KG1 (cell line): ENCODE data around the gene CSRP1.

Source experiments
- DNase-seq: peaks from one replicate; lab custom pipeline; 2025; lab: John Stamatoyannopoulos, UW

CSRP1 gene

DNA sequence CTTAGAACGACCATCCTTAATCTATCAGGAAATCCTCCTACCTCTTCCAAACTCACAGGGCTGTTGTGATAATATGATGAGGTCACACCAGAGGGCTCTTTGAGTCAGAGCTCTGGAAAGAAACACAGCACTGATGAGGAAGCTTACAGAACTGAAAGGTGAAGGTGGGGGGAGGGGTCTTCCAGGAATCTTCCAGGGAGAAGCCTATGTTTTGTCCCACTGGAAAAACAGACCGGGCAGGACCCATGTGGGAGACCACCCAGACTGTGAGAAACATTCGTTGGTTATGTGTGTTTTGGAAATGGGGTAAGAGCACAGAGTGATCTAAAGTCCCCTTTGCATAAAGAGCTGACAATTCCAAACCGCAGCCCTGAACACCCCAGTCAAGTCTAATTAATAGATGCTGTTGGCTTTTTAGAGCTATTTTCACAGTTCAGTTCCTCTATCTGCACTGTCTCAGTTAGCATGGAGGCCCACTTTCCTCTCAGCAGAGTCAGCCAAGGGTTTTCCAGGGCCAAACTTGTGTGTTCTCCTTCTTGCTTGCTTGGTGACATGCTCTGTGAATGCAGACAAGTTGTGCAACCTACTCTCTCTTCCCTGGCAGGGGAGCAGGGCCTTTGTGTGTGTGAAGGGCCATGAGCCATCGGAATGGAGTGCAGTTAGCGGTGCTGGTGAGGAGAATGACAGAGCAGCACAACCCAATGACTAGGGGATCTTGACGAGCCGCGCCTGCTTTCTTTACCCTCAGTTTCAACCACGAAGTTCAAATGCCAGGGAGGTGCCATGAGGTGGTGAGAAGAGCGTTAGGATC is 50.2 kb downstream of the CSRP1 start:
- no peak for DNase-seq

DNA sequence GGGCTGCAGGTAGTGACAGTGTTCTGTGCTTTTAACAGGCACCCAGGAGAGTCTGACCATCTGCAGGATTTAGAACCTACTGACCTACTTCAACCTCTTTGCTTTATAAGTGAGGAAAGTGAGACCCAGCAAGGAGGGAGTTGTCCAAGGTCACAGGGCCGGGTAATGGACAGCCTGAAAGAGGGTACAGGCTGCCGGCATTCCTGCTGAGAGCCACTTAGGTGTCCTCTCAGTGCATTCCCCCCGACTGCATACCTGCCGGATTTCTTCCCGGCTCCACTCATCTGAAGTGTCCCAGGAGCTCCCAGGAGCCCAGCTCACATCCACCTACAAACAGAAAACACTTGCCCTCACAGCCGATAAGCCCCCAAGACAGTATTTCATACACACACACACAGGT is 51.8 kb downstream of the CSRP1 start:
- no peak for DNase-seq

DNA sequence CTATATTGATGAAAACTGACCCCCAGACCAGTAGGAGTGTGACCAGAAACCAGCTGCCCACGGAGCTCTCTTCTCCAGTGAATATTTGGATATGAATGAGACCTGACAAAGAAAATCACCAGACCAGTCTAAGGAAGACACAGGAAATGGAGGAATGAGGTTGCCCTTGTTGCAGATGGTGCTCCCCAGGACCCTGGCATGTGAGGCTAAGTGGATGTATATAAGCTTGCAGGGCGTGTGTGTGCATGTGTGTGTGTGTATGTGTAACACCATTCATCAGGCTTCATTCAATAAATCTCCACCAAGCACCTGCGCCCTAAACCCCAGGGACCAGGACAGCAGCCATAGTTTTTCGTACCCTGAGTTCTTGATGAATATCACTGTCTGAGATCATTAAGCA is 52.3 kb downstream of the CSRP1 start:
- no peak for DNase-seq

DNA sequence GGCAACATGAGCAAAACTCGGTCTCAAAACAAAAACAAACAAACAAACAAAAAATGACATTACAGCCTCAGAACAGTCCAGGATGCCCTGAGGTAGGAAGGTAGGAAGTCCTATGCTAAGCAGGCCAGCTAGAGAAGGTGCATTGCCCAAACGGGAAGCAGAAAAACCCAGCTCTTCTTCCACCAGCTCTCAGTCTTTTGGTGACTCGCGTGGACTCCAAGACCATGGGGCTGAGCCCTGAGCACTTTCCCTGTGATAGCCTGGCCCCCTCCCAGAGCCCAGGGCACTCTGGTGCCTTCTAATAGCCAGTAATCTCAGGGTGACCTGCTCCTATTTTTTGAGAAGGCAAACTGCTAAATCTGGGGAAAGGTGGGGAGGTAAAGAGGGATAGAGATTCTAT is 54.1 kb downstream of the CSRP1 start:
- no peak for DNase-seq

DNA sequence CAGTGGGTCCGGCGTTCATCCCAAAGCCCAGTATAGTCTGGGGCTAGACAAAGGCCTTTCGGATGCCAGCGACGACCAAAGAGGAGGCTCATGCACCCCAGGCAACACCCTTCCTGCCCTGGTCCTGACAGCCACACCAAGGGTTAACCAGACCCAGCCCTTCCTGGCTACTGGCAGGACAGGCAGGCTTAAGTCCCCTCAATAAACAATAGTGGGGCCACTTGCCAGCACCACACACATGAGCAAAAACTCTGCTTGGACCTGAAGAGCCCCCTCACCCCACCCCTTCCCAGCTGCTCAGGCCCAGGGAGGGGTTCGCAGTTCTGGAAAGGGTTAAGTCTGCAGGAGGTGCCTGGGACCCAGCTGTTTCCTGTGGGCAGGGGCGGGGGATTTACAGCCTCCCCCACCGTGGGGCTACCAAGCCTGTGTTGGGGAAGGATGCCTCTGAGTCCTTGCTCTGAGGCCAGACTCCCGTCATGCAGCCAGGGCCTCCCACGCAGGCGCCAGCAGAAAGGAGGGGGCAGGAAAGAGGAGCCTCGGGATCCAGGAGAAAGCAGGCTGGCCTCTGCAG is 56.1 kb downstream of the CSRP1 start:
- no peak for DNase-seq

DNA sequence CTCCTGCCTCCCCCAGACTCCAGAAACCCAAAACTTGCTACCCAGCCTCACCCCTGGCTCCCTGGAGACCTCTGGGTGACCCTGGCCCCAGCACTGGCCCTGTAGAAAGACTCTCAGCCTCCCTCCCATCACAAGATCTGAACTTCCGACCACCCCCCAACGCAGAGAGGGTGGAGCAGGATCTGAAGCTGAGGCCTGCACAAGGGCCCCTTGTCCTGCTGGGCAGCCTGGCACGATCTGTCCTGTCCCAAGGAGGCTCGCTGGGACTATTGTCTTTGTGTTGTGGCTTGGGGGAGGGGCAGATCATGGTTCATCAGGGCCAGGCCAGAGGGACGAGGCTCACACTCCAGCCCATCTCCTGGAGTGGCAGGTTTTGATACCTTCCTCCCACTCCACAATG is 57.9 kb downstream of the CSRP1 start:
- DNase-seq = no peak

DNA sequence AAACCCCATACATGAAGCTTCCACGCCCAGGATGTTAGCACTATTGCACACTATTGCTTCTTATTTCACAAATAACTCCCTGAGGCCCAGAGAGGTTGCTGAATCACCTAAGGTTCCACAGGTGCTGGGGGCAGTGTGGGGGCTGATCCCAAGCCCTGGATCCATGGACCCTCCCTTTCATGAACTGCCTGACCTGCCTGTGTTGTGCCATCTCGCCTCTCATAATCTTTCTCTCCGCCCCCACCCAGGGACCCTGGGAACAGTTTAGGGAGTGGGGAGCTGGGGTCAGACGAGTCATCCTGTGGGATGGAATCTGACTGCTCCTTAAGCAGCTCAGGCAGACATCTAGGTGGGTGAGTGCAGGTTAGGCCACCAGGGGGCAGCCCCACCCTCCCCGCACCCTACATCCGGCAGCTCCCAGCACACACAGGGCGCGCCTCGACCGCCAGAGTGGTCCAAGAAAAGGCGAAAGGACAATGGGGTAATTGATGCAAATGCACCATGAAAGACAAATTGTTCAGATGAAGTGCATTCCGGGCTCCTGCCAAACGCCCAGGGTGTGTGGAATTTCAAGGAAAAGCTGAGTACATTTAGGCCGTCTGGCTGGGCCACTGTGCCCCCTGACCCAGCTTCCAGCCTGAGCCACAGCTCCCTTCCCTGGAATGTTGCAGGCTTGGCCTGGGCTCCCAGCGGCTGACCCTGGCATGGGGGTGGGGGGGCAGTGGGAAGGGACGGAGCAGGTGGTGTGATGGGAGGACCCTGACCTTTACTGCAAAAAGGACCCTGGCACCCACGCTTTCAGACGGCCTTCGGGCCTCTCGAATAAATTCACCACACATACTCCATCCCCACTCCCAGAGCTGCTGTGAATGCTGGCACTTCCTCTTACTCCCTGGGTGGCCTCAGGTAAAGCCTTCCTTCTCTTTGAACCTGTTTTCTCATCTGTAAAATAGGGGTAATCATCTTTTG is 58.7 kb downstream of the CSRP1 start:
- DNase-seq = no peak

DNA sequence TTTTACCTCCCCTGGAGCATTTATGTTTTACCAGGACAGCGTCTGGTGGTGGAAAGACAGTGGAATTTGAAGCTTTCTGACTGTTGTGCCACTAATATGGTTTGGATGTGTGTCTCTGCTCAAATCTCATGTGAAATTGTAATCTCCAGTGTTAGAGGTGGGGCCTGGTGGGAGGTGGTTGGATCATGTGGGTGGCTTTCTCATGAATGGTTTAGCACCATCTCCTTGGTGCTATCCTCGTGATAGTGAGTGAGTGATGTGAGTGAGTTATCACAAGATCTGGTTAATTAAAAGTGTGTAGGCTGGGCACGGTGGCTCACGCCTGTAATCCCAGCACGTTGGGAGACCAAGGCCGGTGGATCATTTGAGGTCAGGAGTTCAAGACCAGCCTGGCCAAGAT is 61.6 kb downstream of the CSRP1 start:
- no peak for DNase-seq

DNA sequence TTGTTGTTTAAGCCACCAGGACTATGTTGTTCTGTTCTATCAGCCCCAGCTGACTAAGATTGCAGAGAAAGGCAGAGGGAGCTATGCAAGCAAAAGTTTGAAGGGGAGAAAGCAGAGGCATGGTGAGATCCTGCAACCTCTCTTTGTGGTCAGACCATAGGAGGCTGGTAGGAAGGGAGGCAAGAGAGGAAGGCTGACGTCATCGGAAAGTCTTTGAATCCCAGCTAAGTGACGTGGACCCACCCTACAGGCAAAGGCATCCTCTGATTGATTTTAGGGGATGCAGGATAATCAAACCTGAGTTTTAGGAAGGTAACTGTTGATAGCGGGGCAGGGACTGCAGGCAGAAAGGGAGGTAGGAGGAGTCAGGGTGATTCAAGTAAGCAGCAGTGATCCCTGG is 62.1 kb downstream of the CSRP1 start:
- no peak for DNase-seq

DNA sequence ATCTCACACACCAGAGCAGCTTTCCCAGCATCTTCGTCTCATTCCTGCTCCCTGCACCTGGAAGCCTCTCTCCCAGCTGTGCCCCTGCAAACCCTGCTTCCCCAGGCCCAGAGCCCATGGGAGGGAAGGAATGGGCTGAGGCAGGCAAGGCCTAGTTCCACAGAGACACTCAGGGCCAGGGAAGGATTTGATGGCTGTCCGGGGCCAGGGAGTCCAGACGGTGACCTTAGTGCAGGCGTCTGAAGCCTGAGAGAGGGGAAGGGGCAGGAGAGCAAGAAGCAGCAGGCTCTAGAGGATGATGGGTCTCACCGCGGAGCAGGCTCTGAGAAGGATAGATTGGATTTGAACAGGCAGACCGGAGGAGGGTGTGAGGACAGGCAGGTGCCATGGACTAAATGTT is 63.2 kb downstream of the CSRP1 start:
- DNase-seq = no peak

DNA sequence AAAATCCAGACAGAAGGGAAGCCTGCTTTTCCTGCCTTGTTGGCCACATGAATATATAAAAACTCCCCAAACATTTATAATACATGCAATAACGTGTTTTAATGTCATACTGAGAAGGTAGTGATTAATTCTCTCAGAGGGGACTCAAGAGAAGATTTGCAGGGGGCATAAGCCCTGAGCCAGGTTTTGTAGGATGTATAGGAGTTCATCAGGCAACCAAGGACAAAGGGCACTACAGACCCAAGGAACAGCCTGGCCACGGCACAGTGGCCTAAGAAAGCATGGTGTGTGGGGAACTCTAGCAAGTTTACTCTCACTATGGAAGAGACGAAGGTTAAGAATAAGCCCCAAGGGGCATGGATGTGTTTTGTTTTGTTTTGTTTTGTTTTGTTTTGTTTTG is 70.0 kb downstream of the CSRP1 start:
- DNase-seq = no peak

DNA sequence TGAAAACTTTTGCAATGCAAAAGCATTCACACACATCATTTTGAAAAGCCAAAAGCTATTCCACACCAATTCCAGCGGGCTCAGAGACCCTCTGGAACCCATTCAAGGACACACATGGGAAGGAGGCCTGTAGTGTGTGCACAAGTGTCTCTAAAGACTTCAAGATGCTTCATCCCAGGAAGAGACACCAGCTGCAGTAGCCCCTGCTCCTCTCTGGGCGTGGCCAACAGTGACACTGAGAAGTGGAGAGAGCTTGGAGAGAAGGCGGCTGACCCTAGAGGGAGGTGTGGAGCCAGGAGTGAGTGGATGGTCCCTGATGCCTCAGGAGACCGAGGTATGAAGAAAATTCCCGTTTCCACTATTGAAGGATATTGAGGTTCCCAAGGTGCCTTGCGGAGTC is 70.5 kb downstream of the CSRP1 start:
- DNase-seq = no peak

DNA sequence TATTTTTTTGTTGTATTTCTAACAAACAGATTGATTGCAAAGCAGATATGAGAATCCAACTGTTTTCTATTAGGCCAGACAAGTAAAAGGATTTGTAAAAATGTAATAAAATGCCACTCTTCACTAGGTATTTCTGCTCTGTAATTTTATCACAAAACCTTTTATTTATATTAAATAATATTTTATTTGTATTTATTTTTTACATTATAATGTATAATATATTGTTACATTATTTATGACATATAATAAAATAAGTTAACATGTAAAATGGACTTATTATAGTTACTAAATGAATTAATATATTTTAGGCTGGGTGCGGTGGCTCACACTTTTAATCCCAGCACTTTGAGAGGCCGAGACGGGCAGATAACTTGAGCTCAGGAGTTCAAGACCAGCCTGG is 72.7 kb downstream of the CSRP1 start:
- DNase-seq = no peak

DNA sequence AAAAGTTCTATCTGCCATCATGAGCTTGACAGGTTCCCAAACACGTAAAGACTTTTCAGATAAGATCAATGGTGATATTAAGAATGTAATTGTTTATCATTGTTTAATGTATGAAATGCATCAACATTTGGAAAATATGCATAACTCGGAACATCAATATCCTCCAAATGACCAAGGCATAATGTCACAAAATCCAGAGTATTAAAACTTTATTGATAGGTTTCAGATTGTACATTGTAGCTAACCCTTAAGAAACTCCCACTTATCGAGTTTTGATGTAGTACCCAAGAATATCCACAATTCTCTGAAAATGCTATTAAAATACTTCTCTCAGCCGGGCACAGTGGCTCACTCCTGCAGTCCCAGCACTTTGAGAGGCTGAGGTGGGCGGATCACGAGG is 73.3 kb downstream of the CSRP1 start:
- no peak for DNase-seq
